ENCODE results near the gene R3HDML.
"Not testable (repeated sequence)": the region's sequence is repeated elsewhere in the genome, so short reads cannot be mapped to it uniquely, and the experiment has no call there.

Gene R3HDML, protein sequence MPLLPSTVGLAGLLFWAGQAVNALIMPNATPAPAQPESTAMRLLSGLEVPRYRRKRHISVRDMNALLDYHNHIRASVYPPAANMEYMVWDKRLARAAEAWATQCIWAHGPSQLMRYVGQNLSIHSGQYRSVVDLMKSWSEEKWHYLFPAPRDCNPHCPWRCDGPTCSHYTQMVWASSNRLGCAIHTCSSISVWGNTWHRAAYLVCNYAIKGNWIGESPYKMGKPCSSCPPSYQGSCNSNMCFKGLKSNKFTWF

DNA sequence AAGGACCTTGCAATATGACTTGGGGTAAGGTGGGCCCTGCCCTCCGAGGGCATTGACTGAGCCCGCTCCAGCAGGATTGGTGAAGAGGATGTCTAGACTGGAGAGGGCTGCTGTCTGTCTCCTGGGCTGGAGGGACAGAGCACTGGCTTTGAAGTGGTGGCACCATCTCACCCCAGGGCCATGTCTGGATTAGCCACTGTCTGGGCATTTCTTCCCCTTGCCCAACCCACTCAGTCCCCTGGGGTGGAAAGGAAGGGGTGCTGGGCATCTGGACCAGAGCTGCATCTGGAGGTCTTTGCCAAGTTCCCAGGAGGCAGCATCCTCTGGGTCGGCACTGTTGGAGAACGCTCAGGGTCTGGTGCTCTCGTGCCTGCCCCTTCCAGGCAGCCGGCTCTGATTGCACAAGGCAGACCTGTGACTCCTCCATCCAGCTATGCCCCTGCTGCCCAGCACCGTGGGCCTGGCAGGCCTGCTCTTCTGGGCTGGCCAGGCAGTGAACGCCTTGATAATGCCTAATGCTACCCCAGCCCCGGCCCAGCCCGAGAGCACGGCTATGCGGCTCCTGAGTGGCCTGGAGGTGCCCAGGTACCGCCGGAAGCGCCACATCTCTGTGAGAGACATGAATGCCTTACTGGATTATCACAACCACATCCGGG lies at the start of gene R3HDML:
Gene R3HDML, plus strand, starts transcription at position 319 of the 656 bp plus-strand sequence. Its CDS starts 115 bp downstream, at position 434.
- DNase-seq (ENCODE audit: low read depth, low spot score), result no peak

DNA sequence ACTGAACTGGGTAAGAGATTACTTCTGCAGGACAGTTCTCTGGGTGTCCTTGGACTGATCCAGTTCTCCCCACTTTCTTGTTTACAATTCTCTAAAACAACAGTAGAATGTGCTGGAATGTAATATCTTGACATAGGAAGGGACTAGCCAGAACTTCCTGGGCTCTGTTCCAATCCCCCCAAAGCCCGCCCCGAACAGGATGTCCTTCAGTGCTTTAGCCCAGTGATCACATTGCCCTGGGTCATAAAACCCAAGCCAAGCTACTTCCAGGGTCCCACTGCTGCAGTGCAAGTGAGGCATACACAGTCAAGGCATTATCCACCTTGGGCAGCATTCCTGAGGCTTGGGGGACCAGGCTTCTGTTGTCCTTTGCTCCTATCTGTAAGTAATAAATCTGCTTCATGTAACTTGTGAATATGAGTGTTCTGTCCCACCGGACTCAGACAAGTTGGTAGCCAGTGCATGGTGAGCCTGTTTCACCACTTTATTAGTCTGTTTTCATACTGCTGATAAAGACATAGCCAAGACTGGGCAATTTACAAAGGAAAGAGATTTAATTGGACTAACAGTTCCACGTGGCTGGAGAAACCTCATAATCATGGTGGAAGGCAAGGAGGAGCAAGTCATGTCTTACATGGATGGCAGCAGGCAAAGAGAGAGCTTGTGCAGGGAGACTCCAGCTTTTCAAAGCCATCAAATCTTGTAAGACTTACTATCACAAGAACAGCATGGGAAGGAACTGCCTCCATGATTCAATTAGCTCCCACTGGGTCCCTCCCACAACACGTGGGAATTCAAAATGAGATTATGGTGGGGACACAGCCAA lies 49.4 kb upstream of the R3HDML start:
- no peak for DNase-seq (ENCODE audit: low read depth, low spot score)

DNA sequence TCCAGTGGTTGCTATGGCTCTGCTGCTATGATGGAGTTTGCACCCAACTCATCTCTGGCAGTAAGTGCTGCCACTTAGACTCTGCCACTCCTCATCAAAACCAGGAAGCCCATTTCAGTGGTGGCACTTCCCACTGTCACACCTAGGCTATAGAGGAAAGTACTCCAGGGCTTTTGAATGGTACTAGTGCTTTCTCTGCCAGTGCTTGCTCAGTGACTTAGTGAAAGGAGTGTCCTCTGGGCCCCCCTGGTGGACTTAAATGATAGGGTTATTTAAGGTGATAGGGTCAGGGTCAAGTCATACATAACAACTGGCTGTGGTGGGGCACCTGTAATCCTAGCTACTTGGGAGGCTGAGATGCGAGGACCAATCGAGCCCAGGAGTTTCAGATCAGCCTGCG lies 48.6 kb upstream of the R3HDML start:
- DNase-seq (ENCODE audit: low read depth, low spot score), result no peak

DNA sequence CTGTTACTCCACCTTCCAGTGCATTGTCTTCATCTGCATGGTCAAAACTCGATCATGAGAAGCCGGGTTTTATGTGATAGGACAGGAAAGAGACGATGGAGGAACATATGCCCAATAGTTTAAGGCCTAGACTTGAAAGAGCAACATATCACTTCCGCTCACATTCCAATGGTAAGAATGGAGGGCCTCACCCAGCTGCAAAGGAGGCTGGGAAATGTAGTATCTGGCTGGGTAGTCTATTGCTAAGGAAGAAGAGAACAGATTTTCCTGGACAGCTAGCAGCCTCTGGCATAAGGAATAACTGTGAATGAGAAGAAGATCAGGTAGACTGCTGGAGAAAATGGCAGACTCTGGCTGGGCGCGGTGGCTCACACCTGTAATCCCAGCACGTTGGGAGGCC lies 45.1 kb upstream of the R3HDML start:
- DNase-seq (ENCODE audit: low read depth, low spot score), result no peak

DNA sequence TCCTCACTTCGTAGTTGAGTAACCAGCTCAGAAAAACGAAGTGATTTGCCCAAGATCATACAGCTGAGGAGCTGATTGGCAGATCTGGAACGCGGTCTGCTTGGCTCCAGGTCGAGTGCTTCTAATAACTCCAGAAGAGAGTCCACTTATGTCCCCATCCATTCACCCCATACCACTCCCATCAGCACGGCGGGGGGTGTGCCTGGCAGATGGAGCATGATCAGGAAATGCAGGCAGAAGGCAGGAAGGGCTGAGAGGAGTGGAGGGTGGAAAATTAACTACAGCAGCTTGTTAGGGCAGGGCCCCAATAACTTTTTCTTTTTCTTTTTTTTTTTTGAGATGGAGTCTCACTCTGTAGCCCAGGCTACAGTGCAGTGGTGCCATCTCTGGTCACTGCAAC lies 40.8 kb upstream of the R3HDML start:
- DNase-seq (ENCODE audit: low read depth, low spot score), result no peak

DNA sequence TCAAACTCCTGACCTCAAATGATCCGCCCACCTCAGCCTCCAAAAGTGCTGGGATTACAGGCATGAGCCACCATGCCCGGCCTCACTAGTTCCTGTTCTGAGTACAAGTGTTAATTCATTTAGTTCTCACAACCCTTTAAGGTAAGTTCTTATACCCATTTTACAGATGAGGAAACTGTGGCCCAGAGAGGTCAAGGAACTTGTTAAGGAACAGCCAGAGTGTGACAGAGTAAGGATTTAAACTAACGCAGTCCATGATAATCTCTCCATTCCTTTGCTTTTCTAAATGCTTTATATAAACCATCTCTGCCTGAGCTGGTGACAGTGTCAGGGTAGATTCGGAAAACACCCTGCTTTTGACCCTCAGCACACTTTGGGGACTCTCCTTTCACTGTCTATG lies 39.1 kb upstream of the R3HDML start:
- no peak for DNase-seq (ENCODE audit: low read depth, low spot score)

DNA sequence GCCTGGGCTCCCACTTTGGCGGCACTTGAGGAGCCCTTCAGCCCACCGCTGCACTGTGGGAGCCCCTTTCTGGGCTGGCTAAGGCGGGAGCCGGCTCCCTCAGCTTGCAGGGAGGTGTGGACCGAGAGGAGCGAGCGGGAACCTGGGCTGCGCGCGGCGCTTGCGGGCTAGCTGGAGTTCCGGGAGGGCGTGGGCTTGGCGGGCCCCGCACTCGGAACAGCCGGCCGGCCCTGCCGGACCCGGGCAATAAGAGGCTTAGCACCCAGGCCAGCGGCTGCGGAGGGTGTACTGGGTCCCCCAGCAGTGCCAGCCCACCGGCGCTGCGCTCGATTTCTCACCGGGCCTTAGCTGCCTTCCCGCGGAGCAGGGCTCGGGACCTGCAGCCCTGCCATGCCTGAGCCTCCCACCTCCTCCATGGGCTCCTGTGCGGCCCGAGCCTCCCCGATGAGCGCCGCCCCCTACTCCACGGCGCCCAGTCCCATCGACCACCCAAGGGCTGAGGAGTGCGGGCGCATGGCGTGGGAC lies 37.8 kb upstream of the R3HDML start:
- DNase-seq (ENCODE audit: low read depth, low spot score), result not testable (repeated sequence)

DNA sequence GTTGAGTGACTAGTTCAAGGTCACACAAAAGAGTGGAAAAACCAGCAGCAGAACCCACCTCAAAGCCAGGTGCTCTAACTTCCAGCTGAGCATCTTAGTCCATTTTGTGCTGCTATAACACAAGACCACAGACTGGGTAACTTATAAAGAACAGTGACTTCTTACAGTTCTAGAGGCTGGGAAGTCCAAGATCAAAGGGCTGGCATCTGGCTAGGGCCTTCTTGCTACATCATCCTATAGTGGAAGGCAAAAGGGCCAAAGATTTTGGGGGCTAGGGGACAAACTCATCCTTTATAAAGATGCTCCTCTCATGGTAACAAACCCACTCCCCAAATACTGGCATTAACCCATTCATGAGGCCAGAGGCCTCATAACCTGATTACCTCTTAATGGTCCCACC lies 35.6 kb upstream of the R3HDML start:
- no peak for DNase-seq (ENCODE audit: low read depth, low spot score)

DNA sequence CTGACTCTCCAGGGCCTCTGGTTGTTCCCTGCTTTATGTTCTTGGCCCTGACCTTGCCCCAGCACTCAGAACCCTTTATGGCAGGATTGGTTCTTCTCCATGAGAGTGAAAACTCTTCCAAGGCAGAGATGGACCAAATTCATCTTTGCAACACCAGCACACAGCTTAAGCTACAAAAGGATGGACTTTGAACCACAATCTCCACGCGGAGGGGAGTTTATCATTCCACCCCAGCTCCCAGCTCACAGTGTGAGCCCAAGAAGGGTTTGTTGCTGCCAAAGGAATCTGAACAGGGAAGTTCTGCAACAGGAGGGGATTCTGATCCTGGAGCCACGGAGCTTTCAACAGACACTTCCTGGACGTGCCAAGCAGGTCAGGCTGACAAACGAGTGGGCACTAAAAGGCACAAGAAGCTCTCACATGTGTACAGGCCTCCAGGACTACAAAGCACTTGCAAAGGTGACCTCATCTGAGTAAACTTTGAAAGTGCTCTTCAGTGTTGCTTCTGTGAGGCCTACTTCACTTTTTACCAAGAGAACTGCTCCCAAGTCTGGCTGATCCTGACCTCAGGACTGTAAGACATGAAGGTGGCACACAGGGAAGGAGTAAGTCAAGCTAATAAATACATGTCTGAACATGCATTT lies 34.7 kb upstream of the R3HDML start:
- DNase-seq (ENCODE audit: low read depth, low spot score), result no peak

DNA sequence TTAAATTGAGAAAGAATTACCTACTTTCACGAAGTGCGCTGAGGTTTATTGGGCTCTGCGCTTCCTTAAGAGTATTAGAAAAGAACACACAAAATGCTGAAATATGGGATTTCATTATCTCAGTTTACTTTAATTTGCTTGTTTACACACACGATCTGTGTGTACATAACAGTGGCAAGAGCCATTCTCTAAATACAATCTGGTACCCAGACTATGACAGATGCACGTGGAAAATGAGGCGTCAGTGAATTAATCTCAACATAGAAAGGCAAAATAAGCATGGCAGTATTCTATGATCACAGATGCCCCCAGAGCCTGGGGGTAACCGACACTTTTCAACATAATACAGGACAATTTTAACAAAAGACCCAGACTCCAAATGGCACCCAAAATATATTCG lies 34.1 kb upstream of the R3HDML start:
- no peak for DNase-seq (ENCODE audit: low read depth, low spot score)

DNA sequence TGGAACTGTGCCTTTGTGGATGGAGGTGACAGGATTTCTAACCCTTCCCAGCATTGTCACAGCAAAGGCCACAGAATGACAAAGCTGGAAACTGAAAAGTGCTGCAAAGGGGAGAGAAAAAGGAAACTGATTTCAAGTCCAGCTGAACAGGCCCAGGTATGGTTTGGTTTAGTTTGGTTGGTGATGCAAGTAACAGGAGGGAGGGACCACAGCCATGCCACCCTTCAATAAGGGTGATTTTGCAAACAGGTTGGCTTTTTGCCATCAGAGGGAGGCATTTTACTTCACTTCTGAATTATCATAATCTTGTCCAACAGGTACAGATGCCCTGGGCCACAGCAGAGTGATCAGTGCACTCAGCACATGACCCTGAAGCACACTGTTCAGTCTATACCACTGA lies 32.5 kb upstream of the R3HDML start:
- DNase-seq (ENCODE audit: low read depth, low spot score), result no peak

DNA sequence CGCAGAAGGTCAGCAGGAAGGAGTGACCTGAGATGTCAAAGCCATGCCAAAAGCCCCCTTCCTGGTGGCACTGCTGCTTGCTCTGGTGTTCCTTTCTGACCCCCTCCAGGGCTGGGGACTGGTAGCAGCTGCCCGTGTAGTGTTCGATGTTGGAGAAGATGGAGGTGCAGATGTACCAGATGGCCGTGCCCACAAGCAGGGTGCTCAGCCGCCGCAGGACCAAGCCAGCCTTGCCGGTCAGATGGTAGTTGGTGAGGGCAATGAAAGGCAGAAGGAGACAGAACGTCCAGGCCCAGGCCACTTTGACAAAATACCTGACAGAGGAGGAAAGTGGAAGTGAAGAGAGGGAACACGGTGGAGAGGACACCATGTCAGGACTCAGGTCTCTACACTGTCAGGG lies 29.9 kb upstream of the R3HDML start:
- no peak for DNase-seq (ENCODE audit: low read depth, low spot score)

DNA sequence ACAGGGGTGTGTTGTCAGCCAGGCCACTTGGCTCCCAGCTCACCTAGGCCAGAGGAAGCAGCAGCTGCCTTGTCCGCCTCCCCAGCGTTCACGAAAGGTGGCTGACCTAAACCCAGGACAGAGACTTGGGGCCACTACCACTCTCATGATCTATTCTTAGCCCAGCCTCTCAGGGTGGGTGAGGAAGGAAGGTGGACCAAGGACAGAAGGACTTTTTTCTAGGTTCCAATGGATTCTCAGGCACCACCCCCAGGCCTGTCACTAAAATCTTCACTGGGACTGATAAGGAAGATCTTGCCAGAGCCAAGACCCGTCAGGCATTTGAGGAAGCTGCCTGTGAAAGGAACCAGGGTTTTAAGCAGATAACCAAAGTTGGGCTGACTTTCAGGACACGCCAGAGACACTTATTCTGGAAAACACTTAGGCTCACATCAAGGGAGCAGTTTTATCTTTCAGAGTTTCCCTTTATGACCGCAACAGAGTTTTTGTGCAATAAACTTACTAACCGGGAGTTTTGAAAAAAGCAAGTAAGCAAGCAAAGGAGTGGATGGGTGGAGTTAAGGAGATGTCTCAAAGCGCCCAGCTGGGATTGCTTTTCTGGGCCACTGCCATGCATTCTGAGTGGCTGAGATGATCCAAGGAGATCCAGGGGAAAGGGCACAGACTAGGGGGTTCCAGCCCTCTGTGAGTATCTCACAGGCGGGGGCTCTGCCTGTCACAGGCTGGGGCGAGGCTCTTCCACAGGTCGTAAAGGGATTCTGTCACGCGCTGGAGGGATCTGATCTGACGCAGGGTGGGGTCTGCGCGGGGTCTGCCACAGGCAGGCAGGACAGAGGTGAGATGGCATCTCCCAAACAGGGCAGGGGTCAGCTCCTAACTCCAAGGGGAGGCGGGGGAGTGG lies 26.8 kb upstream of the R3HDML start:
- peak; percentile 15 for DNase-seq (ENCODE audit: low read depth, low spot score)

DNA sequence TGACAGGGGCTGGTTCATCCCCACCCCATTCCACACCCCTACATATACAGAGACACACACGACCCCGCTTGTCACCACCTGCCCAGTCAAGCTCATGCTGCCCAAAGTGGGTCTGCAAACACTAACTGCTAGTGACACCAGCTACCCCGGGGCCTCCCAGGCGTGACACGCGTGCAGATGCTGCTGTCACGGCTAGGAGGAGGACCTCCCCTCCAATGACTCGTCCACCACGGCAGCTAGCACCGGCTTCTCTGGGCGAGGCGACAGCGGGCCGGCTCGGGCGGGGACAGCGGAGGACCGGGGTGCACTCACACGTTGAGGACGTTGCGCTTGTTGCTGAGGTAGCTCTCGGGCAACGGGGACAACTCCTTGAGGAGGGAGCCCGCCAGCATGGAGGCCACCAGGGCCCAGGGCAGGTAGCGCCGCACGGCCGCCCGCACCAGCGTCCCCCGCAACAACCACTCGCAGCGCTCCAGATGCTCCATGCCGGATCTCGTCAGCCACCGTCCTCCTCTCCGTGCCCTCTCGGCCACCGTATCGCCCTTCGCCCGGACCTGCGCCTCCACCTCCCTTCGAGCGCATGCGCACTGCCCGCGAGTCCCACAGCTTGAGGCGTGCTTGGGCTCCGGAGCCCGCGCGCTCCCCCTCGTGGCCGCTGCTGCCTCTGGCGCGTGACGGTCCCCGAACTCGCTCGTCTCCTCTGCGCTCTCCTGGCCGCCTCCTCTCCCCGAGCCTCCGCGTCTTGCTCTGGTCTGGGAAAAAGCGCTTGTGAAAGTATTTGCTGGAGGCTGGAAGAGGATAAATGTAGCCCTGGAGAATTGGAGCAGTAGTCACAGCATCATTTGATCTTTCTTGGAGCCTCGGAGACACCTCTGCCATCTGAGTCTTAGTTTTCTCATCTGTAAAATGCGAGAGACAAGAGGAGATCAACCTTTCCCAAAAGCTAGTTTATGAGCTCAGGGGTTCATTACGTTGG lies 25.9 kb upstream of the R3HDML start, which contains the start of gene FITM2:
Gene FITM2, minus strand, starts transcription at position 539 of the 976 bp plus-strand sequence. Its CDS starts 54 bp downstream, at position 485.
- peak; percentile 98 for DNase-seq (ENCODE audit: low read depth, low spot score)

DNA sequence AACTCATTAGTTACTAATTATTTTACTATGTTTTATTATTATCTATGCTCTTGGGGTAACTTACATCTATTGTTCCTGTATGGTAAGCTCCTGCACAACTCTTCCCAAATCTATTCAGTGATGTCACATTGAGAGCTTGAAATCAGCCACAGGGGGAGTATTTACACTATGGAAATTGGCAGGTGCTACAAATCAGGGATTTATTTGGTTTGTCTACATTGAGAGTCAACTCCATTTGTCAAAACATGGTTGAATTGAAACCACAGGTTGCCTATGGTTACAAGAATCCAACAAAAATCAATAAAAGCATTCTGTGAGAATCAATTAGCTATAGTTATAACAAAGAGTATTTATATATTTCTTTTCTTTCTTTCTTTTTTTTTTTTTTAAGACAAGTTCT lies 22.0 kb upstream of the R3HDML start:
- DNase-seq (ENCODE audit: low read depth, low spot score), result no peak

DNA sequence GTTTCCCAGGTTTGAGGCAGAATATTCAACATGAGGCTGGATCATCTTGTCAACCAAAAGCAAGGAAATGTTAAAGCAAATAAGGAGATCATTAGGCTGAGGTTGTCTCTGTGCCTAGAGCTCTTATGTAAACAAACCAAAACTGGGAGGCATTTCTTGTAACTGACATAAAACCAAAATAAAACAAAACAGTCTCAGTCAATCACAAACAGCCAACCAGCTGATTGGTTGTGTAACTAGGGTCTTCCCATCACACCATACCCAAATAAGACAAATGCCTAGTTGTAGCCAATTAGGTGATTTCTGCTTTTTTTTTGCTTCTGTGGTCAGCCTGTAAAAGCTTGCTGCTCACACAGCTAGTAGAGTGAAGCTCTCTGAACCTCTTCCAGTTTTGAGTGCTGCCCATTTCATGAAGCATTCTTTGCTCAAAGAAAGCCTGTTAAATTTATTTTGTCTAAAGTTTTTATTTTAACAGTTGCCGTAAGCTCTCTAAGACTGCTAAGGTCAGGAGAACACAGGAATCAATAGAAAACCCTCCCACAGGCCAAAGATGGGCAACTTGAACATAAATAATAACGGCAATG lies 16.9 kb upstream of the R3HDML start:
- DNase-seq (ENCODE audit: low read depth, low spot score), result no peak

DNA sequence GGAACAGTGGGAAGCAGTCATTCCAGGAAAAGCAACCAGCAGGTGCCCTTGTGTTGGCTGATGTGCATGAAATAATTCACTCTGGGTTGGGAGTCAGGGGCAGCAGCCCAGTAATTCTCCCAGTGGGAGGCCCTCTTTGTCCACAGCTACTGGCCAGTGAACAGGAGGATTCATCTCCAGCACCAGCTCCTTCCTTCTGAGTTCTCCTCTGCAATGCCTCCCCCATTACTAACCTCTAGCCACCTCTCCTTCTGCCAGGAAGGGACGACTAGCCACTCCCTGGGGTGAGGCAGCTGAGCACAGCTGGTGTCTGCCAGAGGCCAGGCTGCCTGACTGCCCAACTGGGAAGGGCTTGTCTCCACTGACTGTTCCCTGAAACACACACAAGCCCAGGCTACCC lies 12.5 kb upstream of the R3HDML start:
- DNase-seq (ENCODE audit: low read depth, low spot score), result no peak

DNA sequence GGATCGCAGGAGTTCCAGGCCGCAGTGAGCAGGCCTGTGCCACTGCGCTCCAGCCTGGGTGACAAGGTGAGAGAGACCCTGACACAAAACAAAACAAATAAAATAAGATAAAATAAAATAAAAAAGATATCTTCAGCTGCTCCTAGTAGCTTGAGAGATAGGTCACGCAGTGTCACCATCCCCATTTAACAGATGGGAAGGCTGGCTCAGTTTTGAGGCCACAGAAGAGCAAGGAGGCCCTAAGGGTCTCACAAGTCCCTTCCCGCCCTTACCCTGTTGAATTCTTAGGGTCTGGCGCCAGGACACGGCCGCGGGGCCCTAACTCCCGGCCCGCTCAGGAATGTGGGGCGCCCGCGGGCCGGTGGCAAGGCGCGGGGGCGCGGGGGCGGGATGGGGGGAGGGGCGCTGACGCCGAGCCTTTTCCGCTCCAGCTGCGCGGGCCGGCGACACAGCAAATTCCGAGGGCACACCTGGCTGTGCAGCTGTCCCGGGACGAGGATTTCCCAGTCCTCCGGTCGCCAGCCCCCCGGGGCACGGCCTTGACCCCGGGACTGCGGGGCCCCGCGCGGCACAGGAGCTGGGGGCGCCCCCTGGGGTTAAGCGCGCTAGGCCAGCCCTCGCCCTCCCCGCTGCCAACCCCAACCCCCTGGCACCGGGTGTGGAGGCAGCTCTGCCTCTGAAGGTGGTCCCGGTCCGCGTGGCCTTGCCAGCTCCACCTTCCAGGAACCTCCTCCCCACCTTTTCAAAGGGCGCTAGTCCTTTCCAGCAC lies 10.3 kb upstream of the R3HDML start:
- DNase-seq (ENCODE audit: low read depth, low spot score), result no peak
